ENCODE data around the gene TBC1D10B.
A peak's percentile ranks its signal among the peaks of the same experiment; 100 is the strongest.

TBC1D10B gene

DNA sequence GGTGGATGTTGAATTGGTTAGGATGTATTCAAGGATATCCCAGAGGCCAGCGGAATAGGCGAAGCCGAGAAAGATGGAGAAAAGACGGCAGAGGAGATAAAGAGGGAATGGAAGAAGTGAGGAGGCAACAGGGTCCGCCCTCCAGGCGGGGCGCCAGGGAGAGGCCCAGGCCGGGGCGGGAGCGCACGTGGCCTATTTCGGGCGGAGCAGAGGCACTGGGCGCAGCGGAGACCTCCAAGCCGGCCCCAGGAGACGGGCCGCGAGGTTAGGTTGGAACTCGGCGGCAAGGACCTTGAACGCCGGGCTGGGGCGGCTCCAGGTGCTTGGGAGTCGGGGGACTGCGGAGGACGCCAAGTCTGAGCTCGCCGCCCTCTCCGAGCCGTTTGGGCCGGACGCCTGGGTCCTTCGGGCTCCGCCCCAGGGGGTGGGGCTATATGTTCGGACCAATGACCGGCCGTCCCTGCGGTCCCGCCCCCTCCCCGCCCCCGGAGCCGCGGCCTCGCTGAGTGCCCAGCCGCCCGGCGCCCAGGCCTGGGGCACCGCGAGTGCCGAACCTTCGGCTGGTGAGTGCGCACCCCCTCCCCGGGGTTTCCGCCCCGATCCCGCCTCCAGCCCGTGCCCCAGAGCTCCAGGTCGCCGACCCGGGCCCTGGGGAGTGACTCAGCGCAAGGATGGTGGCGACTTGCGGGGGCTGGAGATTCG is 37.0 kb upstream of the TBC1D10B start, which contains the start of gene ZNF771:
Gene ZNF771 (plus strand): TSS at position 505 of the 702 bp plus-strand sequence. CDS start 448 bp downstream, outside the sequence.
- no peaks in the 10 kb centered on the region for H3K27me3 ChIP-seq (ENCODE audit: insufficient read depth, low read length, poor library complexity, severe bottlenecking)
- peaks cover 28% of the 10 kb centered on the region for H3K79me2 ChIP-seq (ENCODE audit: insufficient read depth, low read length)
- H3K4me2 ChIP-seq (ENCODE audit: low read depth, low read length, poor library complexity, severe bottlenecking) = peak within 1 kb of the TSS; percentile 98
- peaks cover 34% of the 10 kb centered on the region for H3K4me1 ChIP-seq (ENCODE audit: insufficient read depth, low read length, poor library complexity, severe bottlenecking)
- peak within 1 kb of the TSS; percentile 73 for H3K9ac ChIP-seq (ENCODE audit: low read depth, low read length, poor library complexity, severe bottlenecking)
- H4K20me1 ChIP-seq (ENCODE audit: insufficient read depth, low read length, poor library complexity, severe bottlenecking) = peaks cover 9% of the 10 kb centered on the region
- H3K9me3 ChIP-seq (ENCODE audit: insufficient read depth, low read depth, low read length) = no peaks in the 10 kb centered on the region
- TF ChIP-seq, protein P1, sequence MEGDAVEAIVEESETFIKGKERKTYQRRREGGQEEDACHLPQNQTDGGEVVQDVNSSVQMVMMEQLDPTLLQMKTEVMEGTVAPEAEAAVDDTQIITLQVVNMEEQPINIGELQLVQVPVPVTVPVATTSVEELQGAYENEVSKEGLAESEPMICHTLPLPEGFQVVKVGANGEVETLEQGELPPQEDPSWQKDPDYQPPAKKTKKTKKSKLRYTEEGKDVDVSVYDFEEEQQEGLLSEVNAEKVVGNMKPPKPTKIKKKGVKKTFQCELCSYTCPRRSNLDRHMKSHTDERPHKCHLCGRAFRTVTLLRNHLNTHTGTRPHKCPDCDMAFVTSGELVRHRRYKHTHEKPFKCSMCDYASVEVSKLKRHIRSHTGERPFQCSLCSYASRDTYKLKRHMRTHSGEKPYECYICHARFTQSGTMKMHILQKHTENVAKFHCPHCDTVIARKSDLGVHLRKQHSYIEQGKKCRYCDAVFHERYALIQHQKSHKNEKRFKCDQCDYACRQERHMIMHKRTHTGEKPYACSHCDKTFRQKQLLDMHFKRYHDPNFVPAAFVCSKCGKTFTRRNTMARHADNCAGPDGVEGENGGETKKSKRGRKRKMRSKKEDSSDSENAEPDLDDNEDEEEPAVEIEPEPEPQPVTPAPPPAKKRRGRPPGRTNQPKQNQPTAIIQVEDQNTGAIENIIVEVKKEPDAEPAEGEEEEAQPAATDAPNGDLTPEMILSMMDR (conservative IDR thresholded peaks at IDR 0.05; ENCODE audit: low read length) = peak; percentile 21; the same call in 1 of the 2 replicates
- no peak for TF ChIP-seq EZH2phosphoT487 (IDR thresholded peaks at IDR 0.05; ENCODE audit: borderline replicate concordance)
- peak within 1 kb of the TSS; percentile 84 for H3K4me3 ChIP-seq (ENCODE audit: low read length, poor library complexity, severe bottlenecking)
- no peaks in the 10 kb centered on the region for H3K9me2 ChIP-seq (replicated peaks; ENCODE audit: low read depth, low read length)
- H3F3A ChIP-seq (ENCODE audit: low read depth) = peaks cover 9% of the 10 kb centered on the region; the same call in 1 of the 2 replicates
- no peaks in the 10 kb centered on the region; the same call in 1 of the 2 replicates for H3K36me3 ChIP-seq (ENCODE audit: insufficient read depth, low read length)
- H2AFZ ChIP-seq (ENCODE audit: low read length) = peak within 1 kb of the TSS; percentile 89

DNA sequence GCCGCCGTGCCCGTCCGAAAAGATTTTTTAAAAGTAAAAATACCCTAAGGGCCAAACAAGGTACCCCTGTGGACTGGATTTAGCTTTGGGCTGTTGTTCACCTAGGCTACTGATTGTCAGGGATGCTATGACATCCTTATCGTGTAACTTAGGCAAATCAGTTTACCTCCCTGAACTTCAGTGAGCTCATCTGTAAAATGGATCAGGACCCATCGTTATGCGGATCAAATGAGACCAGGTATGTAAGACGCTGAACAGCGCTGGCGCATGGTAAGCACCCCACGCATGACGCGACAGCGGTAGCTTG is 36.5 kb upstream of the TBC1D10B start:
- Histone ChIP-seq H3K79me2 (ENCODE audit: insufficient read depth, low read length) (peaks cover 23% of the 10 kb centered on the region), H3K9ac (ENCODE audit: low read depth, low read length, poor library complexity, severe bottlenecking) (peak overlapping the region; percentile 73), H3K4me3 (ENCODE audit: low read length, poor library complexity, severe bottlenecking) (peak overlapping the region; percentile 84), H3F3A (ENCODE audit: low read depth) (peaks cover 12% of the 10 kb centered on the region), H3K9me2 (replicated peaks; ENCODE audit: low read depth, low read length) (no peaks in the 10 kb centered on the region), H3K27me3 (ENCODE audit: insufficient read depth, low read length, poor library complexity, severe bottlenecking) (no peaks in the 10 kb centered on the region), H3K4me2 (ENCODE audit: low read depth, low read length, poor library complexity, severe bottlenecking) (peak overlapping the region; percentile 98), H3K9me3 (ENCODE audit: insufficient read depth, low read depth, low read length) (no peaks in the 10 kb centered on the region), H2AFZ (ENCODE audit: low read length) (peak overlapping the region; percentile 89), H3K36me3 (ENCODE audit: insufficient read depth, low read length) (no peaks in the 10 kb centered on the region; the same call in 1 of the 2 replicates), H3K4me1 (ENCODE audit: insufficient read depth, low read length, poor library complexity, severe bottlenecking) (peaks cover 29% of the 10 kb centered on the region), H4K20me1 (ENCODE audit: insufficient read depth, low read length, poor library complexity, severe bottlenecking) (peaks cover 7% of the 10 kb centered on the region)
- TF ChIP-seq, protein P1 (conservative IDR thresholded peaks at IDR 0.05; ENCODE audit: low read length) = no peak
- TF ChIP-seq EZH2phosphoT487 (IDR thresholded peaks at IDR 0.05; ENCODE audit: borderline replicate concordance) = no peak

DNA sequence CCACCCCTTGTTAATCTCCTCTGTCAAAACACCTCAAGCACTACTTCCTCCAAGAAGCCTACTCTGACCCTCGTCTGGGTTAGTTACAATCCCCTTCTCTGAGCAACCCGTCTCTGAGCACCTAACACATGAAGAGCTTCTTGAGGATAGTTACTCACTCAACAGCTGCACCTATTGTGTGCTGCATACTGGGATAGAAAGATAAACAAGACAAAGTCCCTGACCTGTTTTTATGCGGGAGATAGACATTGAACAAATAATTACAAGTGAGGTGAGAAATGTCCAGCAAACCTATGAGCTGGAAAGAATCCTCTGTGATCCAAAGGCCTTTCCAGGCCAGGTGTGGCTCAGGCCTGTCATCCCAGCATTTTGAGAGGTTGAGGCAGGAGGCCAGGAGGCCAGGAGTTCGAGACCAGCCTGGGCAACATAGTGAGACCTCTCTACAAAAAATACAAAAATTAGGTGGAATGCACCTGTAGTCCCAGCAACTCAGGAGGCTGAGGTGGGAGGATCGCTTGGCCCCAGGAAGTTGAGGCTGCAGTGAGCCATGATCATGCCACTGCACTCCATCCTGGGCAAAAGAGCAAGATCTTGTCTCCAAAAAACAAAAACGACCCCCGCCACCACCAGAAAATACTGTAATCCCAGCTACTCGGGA is 31.6 kb upstream of the TBC1D10B start:
- Histone ChIP-seq H3K9ac (ENCODE audit: low read depth, low read length, poor library complexity, severe bottlenecking) (no peak overlapping the region), H3K36me3 (ENCODE audit: insufficient read depth, low read length) (peaks cover 8% of the 10 kb centered on the region; the same call in 1 of the 2 replicates), H2AFZ (ENCODE audit: low read length) (no peak overlapping the region), H3K9me3 (ENCODE audit: insufficient read depth, low read depth, low read length) (no peaks in the 10 kb centered on the region), H3K9me2 (replicated peaks; ENCODE audit: low read depth, low read length) (no peaks in the 10 kb centered on the region), H3K4me1 (ENCODE audit: insufficient read depth, low read length, poor library complexity, severe bottlenecking) (peaks cover 40% of the 10 kb centered on the region), H3K4me3 (ENCODE audit: low read length, poor library complexity, severe bottlenecking) (no peak overlapping the region), H3K27me3 (ENCODE audit: insufficient read depth, low read length, poor library complexity, severe bottlenecking) (no peaks in the 10 kb centered on the region), H3F3A (ENCODE audit: low read depth) (peaks cover 32% of the 10 kb centered on the region), H3K79me2 (ENCODE audit: insufficient read depth, low read length) (peaks cover 23% of the 10 kb centered on the region), H4K20me1 (ENCODE audit: insufficient read depth, low read length, poor library complexity, severe bottlenecking) (peaks cover 4% of the 10 kb centered on the region), H3K4me2 (ENCODE audit: low read depth, low read length, poor library complexity, severe bottlenecking) (no peak overlapping the region)
- TF ChIP-seq, protein P1 (conservative IDR thresholded peaks at IDR 0.05; ENCODE audit: low read length) = no peak
- no peak for TF ChIP-seq EZH2phosphoT487 (IDR thresholded peaks at IDR 0.05; ENCODE audit: borderline replicate concordance)
